SK-N-SH (cell line): ENCODE measurements around the gene PA2G4. TPM values are rescaled to one million over a fixed set of nuclear protein-coding genes. Genes with fewer than 3 reads are reported as not detected.

Source experiments
- CTCF ChIA-PET: fragments of 300-600, 350-600 bp; formaldehyde crosslinking; extraction: SDS; loops from one replicate; lab custom pipeline; 2021; lab: Yijun Ruan, JAX
- POLR2A ChIA-PET: fragments of 350-600 bp; sonication (Branson Sonifier 250); formaldehyde crosslinking; extraction: SDS; loops from one replicate; lab custom pipeline; 2020; ENCODE audit warnings: antibody characterized with exemption, inconsistent platforms; lab: Yijun Ruan, JAX
- DNase-seq: peaks from one replicate; pipeline ENCODE4 v3.0.0; 2012
- H2AFZ ChIP-seq: fragments of 200-600 bp; sonication (generic); 2 replicates; pipeline ENCODE4 v1.8.1; 2016; ENCODE audit warnings: antibody characterized with exemption, mild to moderate bottlenecking, low read depth
- H3F3A ChIP-seq: fragments of 200-600 bp; sonication (generic); replicated peaks from 2 replicates; pipeline ENCODE3; 2016; ENCODE audit warnings: antibody characterized with exemption, mild to moderate bottlenecking; ENCODE audit not compliant: insufficient read depth
- H3K27ac ChIP-seq, 2 experiments: fragments of 200-500 bp in 1 of 2; fragments of 200-600 bp in 1 of 2; sonication (Bioruptor generic) in 1 of 2; sonication (generic), shearing (Covaris generic) in 1 of 2; 2 replicates each; pipeline versions ENCODE4 v1.5.1 to v1.6.1; 2014 to 2016; ENCODE audit warnings: low read depth in 2 of 2, inconsistent platforms in 1 of 2, low read length in 1 of 2, mild to moderate bottlenecking in 1 of 2, mixed read lengths in 1 of 2
- H3K27me3 ChIP-seq: fragments of 200-600 bp; sonication (generic), shearing (Covaris generic); 2 replicates; pipeline ENCODE4 v1.6.1; 2016; ENCODE audit warnings: mixed run types; ENCODE audit not compliant: insufficient read depth
- H3K36me3 ChIP-seq, 2 experiments: fragments of 200-500 bp in 1 of 2; fragments of 200-600 bp in 1 of 2; sonication (Bioruptor generic) in 1 of 2; sonication (generic) in 1 of 2; replicated peaks in 1 of 2; 2 replicates each; pipeline versions ENCODE3 to v1.5.1; 2014 to 2016; ENCODE audit warnings: low read length in 1 of 2, mild to moderate bottlenecking in 1 of 2; ENCODE audit not compliant: insufficient read depth in 2 of 2, control insufficient read depth in 1 of 2
- H3K4me1 ChIP-seq, 2 experiments: fragments of 200-500 bp in 1 of 2; fragments of 200-600 bp in 1 of 2; sonication (Bioruptor generic) in 1 of 2; sonication (generic), shearing (Covaris generic) in 1 of 2; 2 replicates each; pipeline versions ENCODE4 v1.5.1 to v1.6.1; 2014 to 2016; ENCODE audit warnings: low read depth in 1 of 2, low read length in 1 of 2, mixed run types in 1 of 2; ENCODE audit not compliant: insufficient read depth in 2 of 2, control insufficient read depth in 1 of 2
- H3K4me2 ChIP-seq: fragments of 200-600 bp; sonication (generic), shearing (Covaris generic); 2 replicates; pipeline ENCODE4 v1.6.1; 2017; ENCODE audit warnings: mixed run types
- H3K4me3 ChIP-seq, 2 experiments: fragments of 200-500 bp in 1 of 2; fragments of 200-600 bp in 1 of 2; sonication (Bioruptor generic) in 1 of 2; sonication (generic), shearing (Covaris generic) in 1 of 2; 2 replicates each; pipeline versions ENCODE4 v1.5.1 to v1.8.1; 2014 to 2016; ENCODE audit warnings: low read depth in 2 of 2, inconsistent platforms in 1 of 2, low read length in 1 of 2, mild to moderate bottlenecking in 1 of 2, mixed read lengths in 1 of 2, moderate library complexity in 1 of 2
- H3K79me2 ChIP-seq: fragments of 200-600 bp; sonication (generic); 2 replicates; pipeline ENCODE4 v1.8.1; 2017; ENCODE audit warnings: mild to moderate bottlenecking; ENCODE audit not compliant: insufficient read depth
- H3K9ac ChIP-seq: fragments of 200-600 bp; sonication (generic); 2 replicates; pipeline ENCODE4 v1.6.1; 2017; ENCODE audit warnings: mixed run types
- H3K9me2 ChIP-seq: fragments of 200-600 bp; sonication (generic); 2 replicates; pipeline ENCODE4 v1.6.1; 2017; ENCODE audit warnings: mixed run types
- H3K9me3 ChIP-seq: fragments of 200-600 bp; sonication (generic); 2 replicates; pipeline ENCODE4 v1.6.1; 2017; ENCODE audit warnings: mixed run types, mild to moderate bottlenecking, moderate library complexity
- H4K20me1 ChIP-seq: fragments of 200-600 bp; sonication (generic); 2 replicates; pipeline ENCODE4 v1.6.1; 2017; ENCODE audit warnings: mild to moderate bottlenecking, mixed run types; ENCODE audit not compliant: insufficient read depth
- CHD2 ChIP-seq: fragments of 150-350 bp; IDR thresholded peaks from 2 replicates; pipeline ENCODE4 v1.6.1; 2018; ENCODE audit warnings: low read length; ENCODE audit not compliant: partially characterized antibody
- CTCF ChIP-seq: fragments of 200-600 bp; sonication (generic); IDR thresholded peaks from 2 replicates; pipeline ENCODE4 v1.6.1; 2017; ENCODE audit warnings: antibody characterized with exemption, mild to moderate bottlenecking, moderate library complexity
- FOXM1 ChIP-seq: IDR thresholded peaks from 2 replicates; pipeline ENCODE4 v1.4.0; 2012; ENCODE audit warnings: low read depth, mild to moderate bottlenecking
- MAX ChIP-seq: IDR thresholded peaks from 2 replicates; pipeline ENCODE4 v1.4.0; 2012; ENCODE audit warnings: low read depth
- MEF2A ChIP-seq: IDR thresholded peaks from 2 replicates; pipeline ENCODE4 v1.4.0; 2012; ENCODE audit warnings: low read depth, borderline replicate concordance
- MXI1 ChIP-seq: IDR thresholded peaks from 2 replicates; pipeline ENCODE4 v1.6.1; 2012; ENCODE audit warnings: mild to moderate bottlenecking, low read depth, low read length, improper control_type of control experiment
- NFIC ChIP-seq: IDR thresholded peaks from 2 replicates; pipeline ENCODE4 v1.4.0; 2012; ENCODE audit warnings: borderline replicate concordance
- NRF1 ChIP-seq: IDR thresholded peaks from 2 replicates; pipeline ENCODE4 v1.6.1; 2012; ENCODE audit warnings: low read depth, mild to moderate bottlenecking, low read length
- POLR2AphosphoS5 ChIP-seq: IDR thresholded peaks from 2 replicates; pipeline ENCODE4 v1.6.1; 2012; ENCODE audit warnings: low read depth, low read length
- RAD21 ChIP-seq: IDR thresholded peaks from 2 replicates; pipeline ENCODE4 v1.6.1; 2012; ENCODE audit warnings: mild to moderate bottlenecking, low read length
- REST ChIP-seq: IDR thresholded peaks from 2 replicates; pipeline ENCODE4 v1.6.1; 2012; ENCODE audit warnings: mild to moderate bottlenecking, low read depth, low read length, moderate library complexity
- SIN3A ChIP-seq: IDR thresholded peaks from 2 replicates; pipeline ENCODE4 v1.6.1; 2012; ENCODE audit warnings: low read depth, mild to moderate bottlenecking, low read length, moderate library complexity, borderline replicate concordance
- SMC3 ChIP-seq: IDR thresholded peaks from 2 replicates; pipeline ENCODE4 v1.6.1; 2012; ENCODE audit warnings: low read depth, low read length, improper control_type of control experiment
- TAF1 ChIP-seq: IDR thresholded peaks from 2 replicates; pipeline ENCODE4 v1.6.1; 2012; ENCODE audit warnings: low read depth, mild to moderate bottlenecking, low read length, moderate library complexity, borderline replicate concordance
- TEAD4 ChIP-seq: IDR thresholded peaks from 2 replicates; pipeline ENCODE4 v1.4.0; 2012; ENCODE audit warnings: mild to moderate bottlenecking, borderline replicate concordance; ENCODE audit not compliant: insufficient read depth
- USF1 ChIP-seq: IDR thresholded peaks from 2 replicates; pipeline ENCODE4 v1.4.0; 2012; ENCODE audit warnings: low read depth, borderline replicate concordance
- WGBS: methylation state at CpG from one replicate; pipeline ENCODE4 v1.1.6; 2017; ENCODE audit warnings: low lambda C conversion rate; 5-methylcytosine and 5-hydroxymethylcytosine counted together
- polyA plus RNA-seq, 3 experiments: library from polyadenylated mRNA; depleted of rRNA; stranded (reverse); fragments of >200 nt; gene quantifications; 2 replicates each; pipeline ENCODE4 v1.2.3, GENCODE V29; 2012

Gene PA2G4
- polyA plus RNA-seq, 1 of the 3 experiments (the other 2 are of a cell fraction) = 207 TPM

- peak overlapping the region; percentile 70 to 89 for H3K27ac ChIP-seq
- H3K9me3 ChIP-seq = no peaks in the 10 kb centered on the region
- 35% methylated on average over 44 of the region's 45 CpGs for WGBS
- peaks cover 36 to 40% of the 10 kb centered on the region in 2 experiments for H3K36me3 ChIP-seq
- ChIA-PET POLR2A (interaction anchor here (0.6 to 2.5 kb wide), 5 partner anchors 29 to 110 kb away, joined by 3 to 19 read pairs (median 6); partner anchors contain the start of genes ESYT1, SMARCC2 and ZC3H10), CTCF (interaction anchor here (0.7 to 3.6 kb wide), 6 partner anchors 29 to 48 kb away, joined by 3 to 14 read pairs (median 10); partner anchors contain the start of genes ESYT1, SMARCC2 and ZC3H10)
- H3K4me1 ChIP-seq = peaks cover 31 to 43% of the 10 kb centered on the region in 2 experiments; a peak in 3 of 4 replicates
- peaks cover 30% of the 10 kb centered on the region for H4K20me1 ChIP-seq
- TF ChIP-seq CHD2 (no peak), RAD21 (peak; percentile 18), TAF1 (0 out of 2 replicates have a peak, but pooled peaks have one; percentile 27), FOXM1 (no peak), NRF1 (no peak), SMC3 (peak; percentile 21; the same call in 1 of the 2 replicates), POLR2AphosphoS5 (peak; percentile 27; the same call in 1 of the 2 replicates), MXI1 (peak; percentile 12; the same call in 1 of the 2 replicates), MAX (0 out of 2 replicates have a peak, but pooled peaks have one; percentile 53), SIN3A (peak; percentile 49; the same call in 1 of the 2 replicates), TEAD4 (0 out of 2 replicates have a peak, but pooled peaks have one; percentile 32), NFIC (0 out of 2 replicates have a peak, but pooled peaks have one; percentile 17), REST (no peak), MEF2A (no peak), USF1 (no peak), CTCF (peak; percentile 76)
- TF ChIP-seq, all 33 proteins: peak for 10
- peaks cover 75% of the 10 kb centered on the region for H3K79me2 ChIP-seq
- 0 out of 2 replicates have a peak overlapping the region, but pooled peaks have one; percentile 48 for H2AFZ ChIP-seq
- H3K9ac ChIP-seq = peak overlapping the region; percentile 59; the same call in 1 of the 2 replicates
- peak; percentile 63 for DNase-seq
- H3K9me2 ChIP-seq = no peaks in the 10 kb centered on the region
- peak overlapping the region; percentile 42 to 58 for H3K4me3 ChIP-seq
- H3K27me3 ChIP-seq = no peaks in the 10 kb centered on the region
- H3K4me2 ChIP-seq = peak overlapping the region; percentile 74
- H3F3A ChIP-seq = peaks cover 41% of the 10 kb centered on the region
These were observed 53.1 kb downstream of the PA2G4 start for GRCh38 chr12:56157201-56158028.
